Neutrophil (primary cell): ENCODE data around the gene ABO.
"Not testable (repeated sequence)": the region's sequence is repeated elsewhere in the genome, so short reads cannot be mapped to it uniquely, and the experiment has no call there.

Experiments
- H3K27ac ChIP-seq: fragments of 200-600 bp; sonication (generic); 2 replicates; pipeline ENCODE4 v1.5.1; 2016; ENCODE audit warnings: mild to moderate bottlenecking, moderate library complexity
- H3K27me3 ChIP-seq: fragments of 200-600 bp; sonication (generic); 2 replicates; pipeline ENCODE4 v1.6.0; 2016; ENCODE audit warnings: mild to moderate bottlenecking
- H3K36me3 ChIP-seq: fragments of 200-600 bp; sonication (generic); 2 replicates; pipeline ENCODE4 v1.5.1; 2017
- H3K4me1 ChIP-seq, 2 experiments: fragments of 200-600 bp in 1 of 2; sonication (generic) in 1 of 2; 1 replicate in 1 of 2; 2 replicates in 1 of 2; pipeline versions ENCODE4 v1.5.1 to v1.6.1; 2013 to 2016; ENCODE audit warnings: low read depth in 1 of 2, low read length in 1 of 2, mild to moderate bottlenecking in 1 of 2, moderate library complexity in 1 of 2; ENCODE audit not compliant: control insufficient read depth in 1 of 2, insufficient read depth in 1 of 2
- H3K4me3 ChIP-seq, 2 experiments: fragments of 200-600 bp in 1 of 2; sonication (generic) in 1 of 2; 1 replicate in 1 of 2; 2 replicates in 1 of 2; pipeline ENCODE4 v1.5.1; 2013 to 2016; ENCODE audit warnings: low read depth in 1 of 2, low read length in 1 of 2, mild to moderate bottlenecking in 1 of 2, moderate library complexity in 1 of 2
- H3K9me3 ChIP-seq: fragments of 200-600 bp; sonication (generic); 2 replicates; pipeline ENCODE4 v1.5.1; 2016
- CTCF ChIP-seq: fragments of 200-600 bp; sonication (generic); IDR thresholded peaks from 2 replicates; pipeline ENCODE4 v1.5.1; 2016; ENCODE audit warnings: antibody characterized with exemption

Gene ABO

GRCh38 chr9:133227242-133227860 lies 47.6 kb downstream of the ABO start:
- Histone ChIP-seq H3K4me1 (no peaks in the 10 kb centered on the region), H3K36me3 (no peaks in the 10 kb centered on the region), H3K9me3 (no peaks in the 10 kb centered on the region), H3K27ac (no peak overlapping the region), H3K27me3 (peaks cover 12% of the 10 kb centered on the region), H3K4me3 (no peak overlapping the region)
- TF ChIP-seq CTCF: no peak

DNA sequence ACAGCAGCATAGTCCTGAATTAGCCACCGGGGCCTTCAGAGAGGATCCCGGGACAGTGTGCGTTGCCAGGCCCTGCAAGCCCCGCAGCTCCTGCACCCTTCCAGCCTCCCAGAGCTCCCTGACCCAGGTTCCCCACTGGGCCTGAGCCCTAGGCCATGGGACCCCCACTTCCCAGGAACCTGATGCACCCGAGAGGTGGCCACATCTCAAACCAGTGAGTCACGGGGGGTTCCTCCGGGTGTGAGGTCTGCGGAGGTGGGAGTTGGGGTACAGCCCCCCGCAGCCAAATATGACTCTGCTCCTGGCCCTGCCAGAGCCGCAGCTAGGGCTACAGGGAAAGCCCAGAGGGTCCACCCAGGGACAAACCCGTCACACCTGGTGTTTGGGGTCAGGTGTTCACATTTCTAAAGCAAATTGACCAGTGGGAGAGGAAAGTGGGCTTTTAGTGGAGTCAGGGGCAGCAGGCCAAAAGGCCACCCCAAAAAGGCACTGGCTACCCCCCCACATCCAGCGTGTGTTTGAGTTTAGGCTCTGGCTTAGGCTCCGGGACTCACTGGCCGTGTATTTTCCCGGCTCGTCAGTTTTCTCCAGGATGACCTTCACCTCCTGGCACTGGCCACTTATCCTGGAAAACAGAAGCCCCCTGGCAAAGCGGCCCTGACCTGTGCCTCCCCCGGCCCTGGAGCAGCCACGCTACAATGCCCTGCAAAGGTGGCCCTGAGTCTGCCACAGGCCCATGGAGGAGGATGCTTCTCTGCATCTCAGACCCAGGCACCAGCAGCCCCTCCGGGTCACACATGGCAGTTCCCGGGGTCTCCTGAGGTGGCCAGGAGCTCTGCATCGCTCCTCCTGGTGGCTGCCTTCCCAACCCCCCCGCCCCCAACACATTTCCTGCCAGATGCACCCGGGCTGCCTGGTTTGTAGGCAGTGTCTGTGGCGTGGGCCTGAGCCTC lies 48.5 kb downstream of the ABO start:
- Histone ChIP-seq H3K4me1 (no peaks in the 10 kb centered on the region), H3K27me3 (peaks cover 12% of the 10 kb centered on the region), H3K4me3 (no peak overlapping the region), H3K27ac (no peak overlapping the region), H3K9me3 (no peaks in the 10 kb centered on the region), H3K36me3 (no peaks in the 10 kb centered on the region)
- TF ChIP-seq CTCF: no peak

DNA sequence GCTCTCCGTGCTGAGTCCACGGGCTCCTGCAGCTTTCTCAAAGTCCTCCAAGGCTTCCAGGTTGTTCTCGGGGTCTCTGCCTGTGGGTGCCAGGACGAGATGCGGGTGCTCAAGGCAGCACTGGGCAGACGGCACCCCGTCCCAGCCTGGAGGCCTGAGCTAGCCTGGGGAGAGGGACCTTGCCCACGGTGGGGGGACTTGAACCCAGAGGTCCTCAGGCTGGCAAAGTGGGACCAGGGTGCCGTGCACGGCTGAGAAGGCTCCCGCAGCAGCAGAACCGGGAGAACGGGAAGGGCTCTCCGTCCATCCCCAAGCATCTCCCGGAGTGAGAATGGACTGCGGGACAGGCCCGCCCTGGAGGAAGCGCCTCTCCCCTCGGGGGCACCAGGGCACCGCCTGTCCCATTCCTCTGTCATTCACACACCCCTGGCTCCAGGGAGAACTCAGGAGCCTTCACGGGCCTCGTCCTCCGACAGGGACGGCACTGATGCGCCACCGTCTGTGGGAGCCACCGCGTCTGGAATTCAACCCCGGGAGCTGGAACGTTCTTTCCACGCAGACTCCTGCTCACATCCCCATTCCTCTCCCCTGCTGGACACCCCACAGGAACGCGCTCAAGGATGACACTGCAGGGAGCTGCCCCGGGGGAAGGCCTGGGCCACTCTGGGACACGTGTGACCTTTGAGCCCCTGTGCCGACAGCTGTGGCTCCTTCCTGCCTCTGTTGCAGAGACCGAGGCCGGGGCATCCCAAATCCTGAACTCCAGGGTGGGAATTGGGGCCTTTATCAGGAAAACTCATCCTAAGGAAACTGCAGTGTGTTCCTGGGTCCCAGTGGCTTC lies 49.6 kb downstream of the ABO start:
- Histone ChIP-seq H3K9me3 (no peaks in the 10 kb centered on the region), H3K27me3 (peaks cover 23% of the 10 kb centered on the region), H3K4me1 (no peaks in the 10 kb centered on the region), H3K4me3 (no peak overlapping the region), H3K27ac (no peak overlapping the region), H3K36me3 (no peaks in the 10 kb centered on the region)
- no peak for TF ChIP-seq CTCF

DNA sequence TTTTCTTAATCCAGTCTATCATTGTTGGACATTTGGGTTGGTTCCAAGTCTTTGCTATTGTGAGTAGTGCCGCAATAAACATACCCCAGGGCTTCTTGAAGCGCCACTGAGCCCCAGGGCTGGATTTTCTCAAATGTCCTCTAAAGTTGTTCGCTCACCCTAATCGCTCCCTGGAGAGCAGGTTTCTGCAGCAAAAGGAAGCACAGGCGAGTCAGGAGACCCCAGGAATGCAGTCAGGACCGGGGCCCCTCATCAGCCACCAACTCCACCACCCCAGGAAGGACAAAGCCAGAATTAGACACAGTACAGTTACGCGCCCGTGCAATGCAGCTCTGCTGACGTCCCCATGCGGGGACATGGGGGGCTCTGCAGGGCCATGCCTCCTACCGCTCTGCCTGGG lies 50.2 kb downstream of the ABO start:
- Histone ChIP-seq H3K9me3 (no peaks in the 10 kb centered on the region), H3K27me3 (peaks cover 28% of the 10 kb centered on the region), H3K4me3 (no peak overlapping the region), H3K27ac (no peak overlapping the region), H3K36me3 (no peaks in the 10 kb centered on the region), H3K4me1 (no peaks in the 10 kb centered on the region)
- no peak for TF ChIP-seq CTCF

DNA sequence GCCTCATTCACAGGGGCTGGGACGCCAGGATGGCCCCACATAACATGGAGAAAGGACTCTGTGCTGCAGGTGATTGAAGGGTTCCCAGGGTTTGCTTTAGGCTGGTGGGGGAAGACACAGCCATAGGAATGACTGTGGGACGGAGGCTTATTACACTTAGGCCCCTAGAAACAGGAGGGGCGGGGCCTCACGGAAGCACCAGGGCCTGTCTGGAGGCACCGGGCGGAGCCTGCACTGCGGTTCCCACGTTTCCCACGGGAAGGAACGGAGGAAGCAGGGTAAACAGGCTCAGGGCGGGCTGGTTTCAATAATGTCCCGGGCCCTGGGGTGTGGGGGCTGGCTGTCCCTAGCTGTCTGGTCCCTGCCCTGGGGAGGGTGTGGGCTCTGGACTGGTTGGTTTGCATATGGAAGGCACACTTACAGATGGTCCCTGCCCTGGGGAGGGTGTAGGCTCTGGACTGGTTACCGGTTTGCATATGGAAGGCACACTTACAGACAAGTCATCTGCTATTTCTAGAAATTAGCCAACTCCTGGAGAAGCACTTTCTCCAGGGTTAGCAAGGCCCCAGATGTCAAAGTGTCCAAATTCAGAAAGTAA lies 51.7 kb downstream of the ABO start:
- not testable (repeated sequence) for H3K27ac ChIP-seq, H3K4me3 ChIP-seq

GRCh38 chr9:133221994-133222393 lies 53.0 kb downstream of the ABO start:
- H3K4me1 ChIP-seq, H3K27ac ChIP-seq, H3K9me3 ChIP-seq, H3K4me3 ChIP-seq, H3K36me3 ChIP-seq: not testable (repeated sequence)
- peaks cover 28% of the 10 kb centered on the region for H3K27me3 ChIP-seq

More for the DNA sequence above, 51.7 kb downstream of the ABO start:
- not testable (repeated sequence) for H3K9me3 ChIP-seq, H3K36me3 ChIP-seq, H3K4me1 ChIP-seq
- H3K27me3 ChIP-seq: peaks cover 28% of the 10 kb centered on the region
